Astrocyte of the cerebellum (primary cell): Measurements from ENCODE around the gene HPSE2.

Experiments used
- DNase-seq: peaks from one replicate; pipeline ENCODE4 v3.0.0-alpha.2; 2011; ENCODE audit warnings: low read depth
- H3K4me3 ChIP-seq: 2 replicates; pipeline ENCODE4 v1.5.1; 2011; ENCODE audit warnings: mild to moderate bottlenecking, low read depth, low read length, moderate library complexity
- CTCF ChIP-seq: IDR thresholded peaks from 2 replicates; pipeline ENCODE4 v1.5.1; 2012; ENCODE audit warnings: low read length, low read depth, moderate library complexity, mild to moderate bottlenecking; ENCODE audit errors: missing control alignments
- in situ Hi-C: cut with HindIII; loops from 2 replicates; pipeline ENCODE4 v1.10.0; 2017; ENCODE audit warnings: low sequenced_read_pairs

The HPSE2 gene

GRCh38 chr10:98572594-98572993 is 663.1 kb downstream of the HPSE2 start:
- in situ Hi-C loops, result no loop called here
- no peak for TF ChIP-seq CTCF
- no peak for DNase-seq
- H3K4me3 ChIP-seq, result no peak overlapping the region

DNA sequence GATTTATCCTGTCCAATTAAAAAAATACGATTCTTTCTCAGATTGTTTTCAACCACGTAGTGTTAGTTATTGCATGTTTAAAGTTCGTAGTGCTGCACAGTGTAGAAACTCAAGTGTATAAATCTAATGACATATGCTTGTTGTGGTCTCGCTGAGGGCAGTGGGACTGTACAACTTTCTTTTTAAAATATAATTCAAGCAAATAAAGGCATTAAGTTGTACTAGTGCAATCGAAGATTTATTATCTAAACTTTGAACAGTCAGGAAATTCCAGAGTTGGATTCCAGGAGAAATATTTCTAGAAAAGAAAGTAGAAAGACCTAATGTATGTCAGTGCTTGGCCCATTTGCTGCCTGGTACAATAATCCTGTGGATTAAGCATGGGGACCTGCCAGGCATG is 664.8 kb downstream of the HPSE2 start:
- TF ChIP-seq CTCF, result no peak
- in situ Hi-C loops, result no loop called here
- no peak overlapping the region for H3K4me3 ChIP-seq
- no peak for DNase-seq

DNA sequence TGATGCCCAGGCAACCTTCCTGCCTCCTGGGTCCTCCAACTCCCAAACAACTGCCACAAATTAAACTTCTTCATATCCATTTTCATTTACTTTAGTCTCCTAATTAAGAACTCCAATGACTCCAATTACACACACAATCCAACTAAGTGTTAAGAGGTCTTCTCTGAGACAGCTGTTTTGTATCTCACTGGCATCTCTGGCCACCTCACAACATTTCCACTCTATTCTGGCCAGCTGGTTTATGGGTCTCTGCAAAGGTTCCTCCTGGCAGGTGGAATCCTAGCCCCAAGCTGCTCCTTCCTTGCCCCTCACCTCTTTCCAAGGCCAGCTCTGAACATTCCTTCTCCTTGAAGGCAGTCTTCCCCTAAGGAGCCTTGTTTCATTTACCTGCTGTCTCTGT is 665.8 kb downstream of the HPSE2 start:
- in situ Hi-C loops, result no loop called here
- TF ChIP-seq CTCF, result no peak
- DNase-seq, result no peak

GRCh38 chr10:98568551-98568950 is 667.1 kb downstream of the HPSE2 start:
- TF ChIP-seq CTCF, result no peak
- no peak overlapping the region for H3K4me3 ChIP-seq
- in situ Hi-C loops, result no loop called here
- DNase-seq, result no peak

More for the DNA sequence above, 665.8 kb downstream of the HPSE2 start:
- no peak overlapping the region for H3K4me3 ChIP-seq

GRCh38 chr10:98567391-98568133 is 668.1 kb downstream of the HPSE2 start:
- in situ Hi-C loops, result no loop called here
- no peak for DNase-seq
- H3K4me3 ChIP-seq, result no peak overlapping the region
- TF ChIP-seq CTCF, result no peak

- no peak overlapping the region for H3K4me3 ChIP-seq
- in situ Hi-C loops, result no loop called here
- DNase-seq, result no peak
- TF ChIP-seq CTCF, result no peak
Observed at GRCh38 chr10:98563811-98564210, 671.8 kb downstream of the HPSE2 start.
